Trophoblast cell (in vitro differentiated cells and primary cell): ENCODE results near the gene S100A4.

ENCODE experiments used
- DNase-seq, 2 donors: peaks; one replicate each; pipeline ENCODE4 v3.0.0-alpha.2; 2016
- H2AFZ ChIP-seq: 2 replicates; pipeline ENCODE4 v1.6.1; 2013; ENCODE audit warnings: low read length, moderate library complexity, mild to moderate bottlenecking; ENCODE audit not compliant: insufficient read depth, poor library complexity
- H2AK5ac ChIP-seq: 2 replicates; pipeline ENCODE4 v1.6.1; 2013; ENCODE audit warnings: mild to moderate bottlenecking, low read length
- H2BK120ac ChIP-seq: 2 replicates; pipeline ENCODE4 v1.6.1; 2013; ENCODE audit warnings: low read length, mild to moderate bottlenecking, moderate library complexity; ENCODE audit not compliant: insufficient read depth, poor library complexity
- H2BK12ac ChIP-seq: 2 replicates; pipeline ENCODE4 v1.6.1; 2013; ENCODE audit warnings: mild to moderate bottlenecking, low read length, moderate library complexity
- H2BK5ac ChIP-seq: 2 replicates; pipeline ENCODE4 v1.6.1; 2013; ENCODE audit warnings: low read length, low read depth, moderate library complexity, mild to moderate bottlenecking; ENCODE audit not compliant: poor library complexity
- H3K14ac ChIP-seq: 2 replicates; pipeline ENCODE4 v1.6.1; 2013; ENCODE audit warnings: mild to moderate bottlenecking, low read length
- H3K18ac ChIP-seq: 2 replicates; pipeline ENCODE4 v1.6.1; 2013; ENCODE audit warnings: mild to moderate bottlenecking, low read length
- H3K23ac ChIP-seq: 2 replicates; pipeline ENCODE4 v1.6.1; 2013; ENCODE audit warnings: low read length
- H3K27ac ChIP-seq: 2 replicates; pipeline ENCODE4 v1.5.1; 2013; ENCODE audit warnings: low read depth, mild to moderate bottlenecking, inconsistent platforms, low read length, moderate library complexity
- H3K27me3 ChIP-seq: 2 replicates; pipeline ENCODE4 v1.6.1; 2013; ENCODE audit warnings: inconsistent platforms, mild to moderate bottlenecking, low read length, moderate library complexity; ENCODE audit not compliant: insufficient read depth
- H3K36me3 ChIP-seq, 2 experiments: 1 replicate in 1 of 2; 2 replicates in 1 of 2; pipeline ENCODE4 v1.6.1; 2013; ENCODE audit warnings: low read length in 2 of 2, mild to moderate bottlenecking in 2 of 2, moderate library complexity in 1 of 2; ENCODE audit not compliant: insufficient read depth in 2 of 2, control insufficient read depth in 1 of 2
- H3K4ac ChIP-seq: 2 replicates; pipeline ENCODE4 v1.6.1; 2013; ENCODE audit warnings: low read depth, mild to moderate bottlenecking, low read length, moderate library complexity
- H3K4me1 ChIP-seq, 2 experiments: 1 replicate in 1 of 2; 2 replicates in 1 of 2; pipeline ENCODE4 v1.6.1; 2013; ENCODE audit warnings: low read length in 2 of 2, mild to moderate bottlenecking in 2 of 2, moderate library complexity in 1 of 2; ENCODE audit not compliant: insufficient read depth in 2 of 2, control insufficient read depth in 1 of 2
- H3K4me2 ChIP-seq: 2 replicates; pipeline ENCODE4 v1.6.1; 2013; ENCODE audit warnings: inconsistent platforms, mild to moderate bottlenecking, low read length, moderate library complexity
- H3K4me3 ChIP-seq: 2 replicates; pipeline ENCODE4 v1.5.1; 2013; ENCODE audit warnings: mild to moderate bottlenecking, low read depth, low read length, inconsistent platforms
- H3K79me1 ChIP-seq: one replicate; pipeline ENCODE4 v1.6.1; 2013; ENCODE audit warnings: low read length
- H3K79me2 ChIP-seq: 2 replicates; pipeline ENCODE4 v1.6.1; 2013; ENCODE audit warnings: low read length, mild to moderate bottlenecking; ENCODE audit not compliant: control insufficient read depth, insufficient read depth, poor library complexity
- H3K9ac ChIP-seq: 2 replicates; pipeline ENCODE4 v1.6.1; 2013; ENCODE audit warnings: mild to moderate bottlenecking, low read length
- H3K9me3 ChIP-seq: 2 replicates; pipeline ENCODE4 v1.6.1; 2013; ENCODE audit warnings: low read depth, mild to moderate bottlenecking, control low read depth, inconsistent platforms, low read length; ENCODE audit not compliant: insufficient read depth
- H4K12ac ChIP-seq: 2 replicates; pipeline ENCODE4 v1.6.1; 2013; ENCODE audit warnings: low read depth, mild to moderate bottlenecking, low read length, moderate library complexity
- H4K8ac ChIP-seq: 2 replicates; pipeline ENCODE4 v1.6.1; 2013; ENCODE audit warnings: low read depth, mild to moderate bottlenecking, low read length, moderate library complexity
- H4K91ac ChIP-seq: one replicate; pipeline ENCODE4 v1.6.1; 2013; ENCODE audit warnings: low read depth, mild to moderate bottlenecking, low read length, moderate library complexity
- WGBS: extraction: QIAGEN DNeasy Blood & Tissue Kit; methylation state at CpG from one replicate; pipeline ENCODE4 v1.1.7; 2013; ENCODE audit warnings: missing lambda C conversion rate; ENCODE audit not compliant: insufficient read length, insufficient coverage; ENCODE audit errors: extremely low coverage; 5-methylcytosine and 5-hydroxymethylcytosine counted together

Gene S100A4

GRCh38 chr1:153569465-153569864 is 23.9 kb upstream of the S100A4 start:
- Histone ChIP-seq H2BK5ac (peak overlapping the region; percentile 4), H4K91ac (peak overlapping the region; percentile 96), H3K4me3 (no peak overlapping the region), H4K8ac (peak overlapping the region; percentile 0), H4K12ac (no peak overlapping the region), H3K9me3 (no peaks in the 10 kb centered on the region), H3K79me2 (peaks cover 16% of the 10 kb centered on the region), H2AFZ (no peak overlapping the region), H3K27ac (peak overlapping the region; percentile 100), H3K18ac (no peak overlapping the region), H2BK12ac (peak overlapping the region; percentile 85), H2BK120ac (peak overlapping the region; percentile 93), H3K27me3 (no peaks in the 10 kb centered on the region), H3K79me1 (peaks cover 47% of the 10 kb centered on the region), H3K4ac (peak overlapping the region; percentile 26), H3K36me3 (no peaks in the 10 kb centered on the region), H3K14ac (peak overlapping the region; percentile 66), H3K4me2 (no peak overlapping the region), H3K4me1 (peaks cover 28 to 39% of the 10 kb centered on the region in 2 experiments), H3K23ac (no peak overlapping the region), H2AK5ac (peak overlapping the region; percentile 73), H3K9ac (no peak overlapping the region)
- WGBS, result no CpG with 5 or more reads among the region's 8 CpGs
- DNase-seq, result no peak

DNA sequence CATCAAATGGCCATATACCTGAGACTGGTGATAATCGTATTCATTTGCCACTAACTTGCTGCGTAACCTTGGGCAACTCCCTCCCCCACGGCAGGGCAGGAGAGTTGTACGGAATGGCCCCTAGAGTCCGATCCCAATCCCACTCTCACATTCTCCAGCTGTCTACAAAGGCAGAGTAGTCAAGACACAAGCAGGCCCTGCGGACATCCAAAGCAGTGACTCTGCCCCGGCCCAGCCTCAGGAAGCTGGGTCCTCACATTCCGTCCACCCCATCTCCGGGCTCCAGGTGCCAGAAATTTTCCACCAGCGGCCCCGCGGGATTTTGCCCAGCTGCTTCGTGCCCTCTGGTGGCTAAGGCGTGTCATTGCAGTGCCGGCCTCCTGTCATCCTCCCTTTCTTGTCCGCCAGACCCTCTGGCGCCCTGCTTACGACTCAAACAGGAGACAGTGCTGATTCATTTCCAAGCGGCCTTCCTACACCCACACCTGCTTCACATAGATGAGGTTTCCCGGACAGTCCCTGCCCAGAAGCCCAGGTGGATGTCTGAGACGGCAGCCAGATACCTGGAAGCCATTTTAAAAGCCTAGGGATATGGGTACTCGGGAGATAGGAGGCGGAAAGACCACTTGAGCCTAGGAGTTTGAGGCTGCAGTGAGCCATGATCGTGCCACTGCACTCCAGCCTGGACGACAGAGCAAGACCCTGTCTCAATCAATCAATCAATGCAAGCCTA is 22.9 kb upstream of the S100A4 start:
- no CpG with 5 or more reads among the region's 25 CpGs for WGBS
- Histone ChIP-seq H3K9me3 (no peaks in the 10 kb centered on the region), H3K14ac (peak overlapping the region; percentile 82), H3K4ac (peak overlapping the region; percentile 66), H3K27ac (peak overlapping the region; percentile 100), H3K27me3 (no peaks in the 10 kb centered on the region), H2BK12ac (peak overlapping the region; percentile 53), H2AFZ (peak overlapping the region; percentile 30), H2BK120ac (peak overlapping the region; percentile 93), H2BK5ac (peak overlapping the region; percentile 99), H4K12ac (peak overlapping the region; percentile 26), H4K8ac (peak overlapping the region; percentile 80), H4K91ac (peak overlapping the region; percentile 100), H3K79me2 (peaks cover 16% of the 10 kb centered on the region), H3K36me3 (no peaks in the 10 kb centered on the region), H3K4me1 (peaks cover 37 to 48% of the 10 kb centered on the region in 2 experiments), H3K4me3 (no peak overlapping the region), H3K18ac (peak overlapping the region; percentile 85), H2AK5ac (peak overlapping the region; percentile 80), H3K4me2 (peak overlapping the region; percentile 29), H3K23ac (no peak overlapping the region), H3K79me1 (peaks cover 56% of the 10 kb centered on the region), H3K9ac (no peak overlapping the region)
- peak; percentile 98 to 99 for DNase-seq

GRCh38 chr1:153567621-153568366 is 22.2 kb upstream of the S100A4 start:
- DNase-seq, result peak; percentile 64 to 71
- peak overlapping the region; percentile 98 for H3K18ac ChIP-seq

More at GRCh38 chr1:153567621-153568366, 22.2 kb upstream of the S100A4 start:
- Histone ChIP-seq H3K4me3 (no peak overlapping the region), H4K12ac (peak overlapping the region; percentile 43), H4K91ac (peak overlapping the region; percentile 100), H3K14ac (peak overlapping the region; percentile 99), H4K8ac (peak overlapping the region; percentile 91), H3K79me2 (peaks cover 16% of the 10 kb centered on the region), H3K4me1 (peaks cover 39 to 51% of the 10 kb centered on the region in 2 experiments), H2BK12ac (peak overlapping the region; percentile 94), H3K4me2 (peak overlapping the region; percentile 39), H2AFZ (peak overlapping the region; percentile 56), H3K79me1 (peaks cover 59% of the 10 kb centered on the region), H3K36me3 (no peaks in the 10 kb centered on the region), H2BK5ac (peak overlapping the region; percentile 99), H3K4ac (peak overlapping the region; percentile 98), H3K9ac (peak overlapping the region; percentile 71), H3K27me3 (no peaks in the 10 kb centered on the region), H3K27ac (peak overlapping the region; percentile 100), H3K23ac (no peak overlapping the region), H3K9me3 (no peaks in the 10 kb centered on the region), H2BK120ac (peak overlapping the region; percentile 100), H2AK5ac (peak overlapping the region; percentile 99)
- WGBS, result no CpG with 5 or more reads among the region's 22 CpGs
